GM23338 (cell line): Measurements from ENCODE around the gene PHGDH. TPM values are rescaled to one million over a fixed set of nuclear protein-coding genes. Genes with fewer than 3 reads are reported as not detected.

Source experiments
- ATAC-seq: fragments of 200-7000 bp; cut with Tn5 transposase; 3 replicates; pipeline ENCODE4 v1.9.1; 2020
- DNase-seq: peaks from one replicate; pipeline ENCODE4 v3.0.0-alpha.2; 2015; ENCODE audit warnings: low spot score
- H2AFZ ChIP-seq: fragments of 200-600 bp; sonication (generic); 2 replicates; pipeline ENCODE4 v1.8.0; 2016; ENCODE audit warnings: antibody characterized with exemption, mild to moderate bottlenecking, moderate library complexity
- H3F3A ChIP-seq: fragments of 200-600 bp; sonication (generic); replicated peaks from 2 replicates; pipeline ENCODE4 v1.8.0; 2017; ENCODE audit warnings: antibody characterized with exemption, mixed run types, low read depth
- H3K27ac ChIP-seq: fragments of 200-600 bp; sonication (generic); 2 replicates; pipeline ENCODE4 v1.6.1; 2016; ENCODE audit warnings: low read depth
- H3K27me3 ChIP-seq: fragments of 200-600 bp; sonication (generic); 2 replicates; pipeline ENCODE4 v1.8.0; 2016; ENCODE audit warnings: mild to moderate bottlenecking, mixed run types, moderate library complexity; ENCODE audit not compliant: insufficient read depth
- H3K36me3 ChIP-seq: fragments of 200-600 bp; sonication (generic); 2 replicates; pipeline ENCODE4 v1.8.0; 2016; ENCODE audit warnings: mild to moderate bottlenecking; ENCODE audit not compliant: insufficient read depth
- H3K4me1 ChIP-seq: fragments of 200-600 bp; sonication (generic); 2 replicates; pipeline ENCODE4 v1.8.0; 2016; ENCODE audit warnings: mild to moderate bottlenecking, moderate library complexity; ENCODE audit not compliant: insufficient read depth
- H3K4me2 ChIP-seq: fragments of 200-600 bp; sonication (generic); 2 replicates; pipeline ENCODE4 v1.7.1; 2017; ENCODE audit warnings: mixed run types
- H3K4me3 ChIP-seq: fragments of 200-600 bp; sonication (generic); 2 replicates; pipeline ENCODE4 v1.6.1; 2016; ENCODE audit warnings: mixed run types
- H3K79me2 ChIP-seq: fragments of 200-600 bp; sonication (generic); replicated peaks from 2 replicates; pipeline ENCODE4 v1.8.0; 2017; ENCODE audit warnings: mild to moderate bottlenecking; ENCODE audit not compliant: insufficient read depth
- H3K9me2 ChIP-seq: fragments of 200-600 bp; sonication (generic); 2 replicates; pipeline ENCODE4 v1.8.0; 2017; ENCODE audit not compliant: insufficient read depth
- H4K20me1 ChIP-seq: fragments of 200-600 bp; sonication (generic); replicated peaks from 2 replicates; pipeline ENCODE4 v1.8.0; 2017; ENCODE audit warnings: mild to moderate bottlenecking; ENCODE audit not compliant: insufficient read depth
- H3K27ac Mint-ChIP-seq: 2 replicates; pipeline ENCODE4 v1.8.0; 2020; ENCODE audit warnings: inconsistent platforms, mild to moderate bottlenecking, moderate library complexity, mixed read lengths
- H3K27me3 Mint-ChIP-seq: 3 replicates; pipeline ENCODE4 v1.8.0; 2022; ENCODE audit warnings: low read depth, mild to moderate bottlenecking, moderate library complexity, mixed read lengths, inconsistent platforms; ENCODE audit not compliant: insufficient read depth, poor library complexity
- H3K36me3 Mint-ChIP-seq: 3 replicates; pipeline ENCODE4 v1.8.0; 2021; ENCODE audit warnings: low read depth, mild to moderate bottlenecking, inconsistent platforms, moderate library complexity, mixed read lengths
- H3K4me1 Mint-ChIP-seq: 3 replicates; pipeline ENCODE4 v1.8.0; 2020; ENCODE audit warnings: mild to moderate bottlenecking, inconsistent platforms, mixed read lengths
- H3K4me3 Mint-ChIP-seq: 3 replicates; pipeline ENCODE4 v1.8.0; 2021; ENCODE audit warnings: moderate library complexity, mild to moderate bottlenecking, inconsistent platforms, mixed read lengths
- H3K9me3 Mint-ChIP-seq: 3 replicates; pipeline ENCODE4 v1.8.0; 2020; ENCODE audit warnings: moderate library complexity, mild to moderate bottlenecking, inconsistent platforms, mixed read lengths
- ZNF114 ChIP-seq: fragments of 250-450 bp; sonication (Bioruptor Pico); IDR thresholded peaks from 2 replicates; pipeline ENCODE4 v1.5.0; 2020; ENCODE audit warnings: mild to moderate bottlenecking, moderate library complexity
- ZNF462 ChIP-seq: fragments of 250-450 bp; sonication (Bioruptor Pico); IDR thresholded peaks from 2 replicates; pipeline ENCODE4 v1.5.0; 2020; ENCODE audit warnings: mild to moderate bottlenecking, moderate library complexity
- polyA plus RNA-seq: library from polyadenylated mRNA; unstranded; fragments of >200 nt; fragmentation: Nextera tagmentation; extraction: Ambion mirVana; gene quantifications from 2 replicates; pipeline ENCODE4 v1.2.1, GENCODE V29; 2016
- total RNA-seq: library from RNA; depleted of rRNA; stranded (reverse); fragments of >200 nt; shearing (Covaris generic); gene quantifications from 2 replicates; pipeline ENCODE4 v1.2.3, GENCODE V29; 2014
- TF ChIP-seq, protein P1 (sequence below): IDR thresholded peaks from one replicate; pipeline ENCODE4 v1.6.1; 2018; ENCODE audit warnings: antibody characterized with exemption; ENCODE audit not compliant: unreplicated experiment

The PHGDH gene
- total and polyA plus RNA-seq, 2 experiments from 2014 or later, result 612 to 885 TPM

GRCh38 chr1:119731060-119731459 lies 19.3 kb downstream of the PHGDH start:
- H4K20me1 ChIP-seq, result peaks cover 79% of the 10 kb centered on the region
- H3K4me1 ChIP-seq, result peaks cover 8% of the 10 kb centered on the region; the same call in 1 of the 2 replicates
- Mint-ChIP-seq H3K27me3 (peaks cover 5% of the 10 kb centered on the region), H3K27ac (no peak overlapping the region), H3K9me3 (no peaks in the 10 kb centered on the region), H3K36me3 (peaks cover 99% of the 10 kb centered on the region), H3K4me3 (no peak overlapping the region), H3K4me1 (peaks cover 22% of the 10 kb centered on the region)
- peaks cover 91% of the 10 kb centered on the region for H3K36me3 ChIP-seq
- peaks cover 77% of the 10 kb centered on the region for H3K79me2 ChIP-seq
- DNase-seq (no peak), ATAC-seq (no peak)
- no peak overlapping the region for H2AFZ ChIP-seq
- no peak for TF ChIP-seq ZNF114
- no peak for TF ChIP-seq ZNF462
- TF ChIP-seq, protein P1, sequence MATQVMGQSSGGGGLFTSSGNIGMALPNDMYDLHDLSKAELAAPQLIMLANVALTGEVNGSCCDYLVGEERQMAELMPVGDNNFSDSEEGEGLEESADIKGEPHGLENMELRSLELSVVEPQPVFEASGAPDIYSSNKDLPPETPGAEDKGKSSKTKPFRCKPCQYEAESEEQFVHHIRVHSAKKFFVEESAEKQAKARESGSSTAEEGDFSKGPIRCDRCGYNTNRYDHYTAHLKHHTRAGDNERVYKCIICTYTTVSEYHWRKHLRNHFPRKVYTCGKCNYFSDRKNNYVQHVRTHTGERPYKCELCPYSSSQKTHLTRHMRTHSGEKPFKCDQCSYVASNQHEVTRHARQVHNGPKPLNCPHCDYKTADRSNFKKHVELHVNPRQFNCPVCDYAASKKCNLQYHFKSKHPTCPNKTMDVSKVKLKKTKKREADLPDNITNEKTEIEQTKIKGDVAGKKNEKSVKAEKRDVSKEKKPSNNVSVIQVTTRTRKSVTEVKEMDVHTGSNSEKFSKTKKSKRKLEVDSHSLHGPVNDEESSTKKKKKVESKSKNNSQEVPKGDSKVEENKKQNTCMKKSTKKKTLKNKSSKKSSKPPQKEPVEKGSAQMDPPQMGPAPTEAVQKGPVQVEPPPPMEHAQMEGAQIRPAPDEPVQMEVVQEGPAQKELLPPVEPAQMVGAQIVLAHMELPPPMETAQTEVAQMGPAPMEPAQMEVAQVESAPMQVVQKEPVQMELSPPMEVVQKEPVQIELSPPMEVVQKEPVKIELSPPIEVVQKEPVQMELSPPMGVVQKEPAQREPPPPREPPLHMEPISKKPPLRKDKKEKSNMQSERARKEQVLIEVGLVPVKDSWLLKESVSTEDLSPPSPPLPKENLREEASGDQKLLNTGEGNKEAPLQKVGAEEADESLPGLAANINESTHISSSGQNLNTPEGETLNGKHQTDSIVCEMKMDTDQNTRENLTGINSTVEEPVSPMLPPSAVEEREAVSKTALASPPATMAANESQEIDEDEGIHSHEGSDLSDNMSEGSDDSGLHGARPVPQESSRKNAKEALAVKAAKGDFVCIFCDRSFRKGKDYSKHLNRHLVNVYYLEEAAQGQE, result no peak
- H3K27ac ChIP-seq, result no peak overlapping the region
- no peak overlapping the region for H3K4me3 ChIP-seq
- H3K27me3 ChIP-seq, result no peaks in the 10 kb centered on the region
- H3K4me2 ChIP-seq, result no peak overlapping the region
- H3K9me2 ChIP-seq, result no peaks in the 10 kb centered on the region
- peaks cover 27% of the 10 kb centered on the region; the same call in 1 of the 2 replicates for H3F3A ChIP-seq
